ENCODE data around the gene ACSL3.

DNA sequence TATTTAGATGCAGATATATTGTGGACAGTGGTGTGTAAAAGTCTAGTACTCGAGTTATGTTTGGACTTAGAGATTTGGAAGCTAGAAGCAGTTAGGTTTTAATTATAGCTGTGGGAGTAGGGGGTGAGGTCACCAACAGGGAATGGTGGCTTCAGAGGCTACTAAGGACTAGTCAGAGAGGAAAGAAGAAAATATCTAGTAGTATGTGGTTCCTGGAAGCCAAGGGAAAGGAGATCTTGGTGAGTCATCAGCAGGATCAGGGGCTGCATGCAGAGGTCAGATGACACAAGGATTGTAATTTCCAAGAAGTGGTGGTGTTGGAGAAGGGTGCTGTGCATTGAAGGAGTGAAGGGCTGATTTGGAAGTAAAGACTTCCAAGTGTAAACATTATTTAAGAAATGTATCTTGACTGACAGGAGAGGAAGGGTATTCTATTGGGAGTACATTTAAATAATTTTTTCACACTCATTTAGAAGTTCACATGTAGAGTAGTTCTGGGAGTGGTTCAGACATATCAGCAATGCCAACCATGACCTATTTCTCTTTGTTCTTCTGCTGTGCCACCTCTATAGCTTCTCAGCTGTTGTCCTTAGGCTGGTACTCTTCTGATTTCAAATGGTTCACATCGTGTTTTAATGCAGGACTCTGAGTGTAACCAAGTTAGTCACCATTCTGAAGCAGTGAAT lies 59.1 kb downstream of the ACSL3 start:
- TF ChIP-seq POLR2A (IDR thresholded peaks at IDR 0.05; ENCODE audit: low read depth), result no peak
- TF ChIP-seq, protein P1, sequence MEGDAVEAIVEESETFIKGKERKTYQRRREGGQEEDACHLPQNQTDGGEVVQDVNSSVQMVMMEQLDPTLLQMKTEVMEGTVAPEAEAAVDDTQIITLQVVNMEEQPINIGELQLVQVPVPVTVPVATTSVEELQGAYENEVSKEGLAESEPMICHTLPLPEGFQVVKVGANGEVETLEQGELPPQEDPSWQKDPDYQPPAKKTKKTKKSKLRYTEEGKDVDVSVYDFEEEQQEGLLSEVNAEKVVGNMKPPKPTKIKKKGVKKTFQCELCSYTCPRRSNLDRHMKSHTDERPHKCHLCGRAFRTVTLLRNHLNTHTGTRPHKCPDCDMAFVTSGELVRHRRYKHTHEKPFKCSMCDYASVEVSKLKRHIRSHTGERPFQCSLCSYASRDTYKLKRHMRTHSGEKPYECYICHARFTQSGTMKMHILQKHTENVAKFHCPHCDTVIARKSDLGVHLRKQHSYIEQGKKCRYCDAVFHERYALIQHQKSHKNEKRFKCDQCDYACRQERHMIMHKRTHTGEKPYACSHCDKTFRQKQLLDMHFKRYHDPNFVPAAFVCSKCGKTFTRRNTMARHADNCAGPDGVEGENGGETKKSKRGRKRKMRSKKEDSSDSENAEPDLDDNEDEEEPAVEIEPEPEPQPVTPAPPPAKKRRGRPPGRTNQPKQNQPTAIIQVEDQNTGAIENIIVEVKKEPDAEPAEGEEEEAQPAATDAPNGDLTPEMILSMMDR (IDR thresholded peaks at IDR 0.05), result no peak
- TF ChIP-seq EP300 (IDR thresholded peaks at IDR 0.05), result no peak
